Midbrain (tissue), 1 donor: ENCODE results near the gene GLI3.

Experiments
- DNase-seq: peaks from one replicate; lab custom pipeline; 2025; lab: John Stamatoyannopoulos, UW

Gene GLI3

DNA sequence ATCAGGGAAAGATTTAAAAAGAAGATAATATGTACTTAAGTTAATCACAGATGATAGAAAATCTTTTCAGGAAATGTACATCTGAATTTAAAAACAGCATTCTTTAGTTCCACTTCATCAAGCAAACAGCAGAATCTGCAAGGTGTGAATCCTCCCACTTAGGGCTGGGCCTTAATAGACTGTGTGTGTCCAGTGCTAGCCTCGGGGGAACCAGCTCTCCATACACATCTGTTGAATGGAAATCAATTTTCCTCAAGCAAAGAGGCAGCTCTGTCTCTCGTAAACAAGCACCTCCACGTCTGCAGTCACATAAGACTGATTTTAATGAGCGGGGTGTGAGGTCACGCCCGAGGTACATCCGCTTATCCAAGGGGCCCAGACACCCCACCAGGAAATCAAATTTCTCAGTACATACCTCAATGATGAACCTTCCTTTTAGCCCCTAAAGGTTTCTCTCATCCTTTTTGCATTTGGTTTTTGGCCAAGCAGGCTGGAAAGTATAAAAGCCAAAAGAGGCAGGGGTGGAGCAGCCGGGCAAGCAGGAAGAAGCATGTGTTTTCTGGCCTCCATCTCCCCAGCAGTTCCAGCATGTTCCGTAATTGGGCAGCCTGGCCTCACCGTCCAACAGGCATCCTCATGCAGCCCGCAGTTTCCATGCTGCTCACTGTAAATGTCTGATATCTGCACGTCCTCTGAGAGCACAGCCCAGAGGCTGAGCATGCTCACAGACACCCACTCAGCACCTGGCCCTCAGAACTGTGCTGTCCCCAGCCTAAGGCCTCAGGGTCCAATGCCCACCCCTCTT, 131.3 kb downstream of the GLI3 start:
- DNase-seq: no peak

GRCh38 chr7:42104694-42105093, 132.3 kb downstream of the GLI3 start:
- no peak for DNase-seq

- no peak for DNase-seq
These were observed 132.8 kb downstream of the GLI3 start for GRCh38 chr7:42104231-42104630.

- DNase-seq: no peak
These were observed 133.6 kb downstream of the GLI3 start for GRCh38 chr7:42103456-42103855.

DNA sequence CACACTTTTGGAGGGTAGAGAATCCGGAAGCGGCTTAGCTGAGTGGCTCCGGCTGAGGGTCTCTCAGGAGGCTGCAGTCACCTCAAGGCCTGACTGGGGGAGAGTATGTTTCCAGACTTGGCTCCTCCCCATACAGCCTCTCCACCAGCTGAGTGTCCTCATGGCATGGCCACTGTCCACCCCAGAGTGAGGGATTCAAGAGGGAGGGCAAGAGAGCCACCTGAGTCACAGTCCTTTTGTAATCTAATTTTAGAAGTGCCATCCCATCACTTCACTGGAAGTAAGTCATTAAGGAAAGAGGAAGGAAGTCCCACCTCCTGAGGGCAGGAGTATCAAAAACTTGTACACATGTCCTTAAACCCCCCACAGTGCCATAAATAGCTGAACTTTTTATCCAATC, 134.0 kb downstream of the GLI3 start:
- no peak for DNase-seq

DNA sequence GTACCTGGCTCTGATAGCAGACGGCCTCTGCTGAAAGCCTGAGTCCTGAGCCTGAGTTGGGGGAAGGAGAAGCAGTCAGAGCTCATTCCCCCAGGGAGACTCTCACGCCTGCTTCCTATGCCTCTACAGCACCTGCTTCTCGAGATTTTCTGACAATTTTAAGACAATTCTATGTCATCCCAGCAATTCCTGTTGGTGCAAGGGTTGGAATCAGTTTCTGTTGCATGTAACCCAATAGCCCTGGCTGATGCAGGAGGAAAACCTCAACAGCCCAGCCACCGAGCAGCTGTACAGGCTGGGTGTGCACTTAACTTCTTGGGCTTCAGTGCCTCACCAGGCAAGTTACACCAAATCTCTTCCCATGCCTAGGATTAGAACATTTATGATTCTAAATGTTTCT, 134.7 kb downstream of the GLI3 start:
- no peak for DNase-seq

DNA sequence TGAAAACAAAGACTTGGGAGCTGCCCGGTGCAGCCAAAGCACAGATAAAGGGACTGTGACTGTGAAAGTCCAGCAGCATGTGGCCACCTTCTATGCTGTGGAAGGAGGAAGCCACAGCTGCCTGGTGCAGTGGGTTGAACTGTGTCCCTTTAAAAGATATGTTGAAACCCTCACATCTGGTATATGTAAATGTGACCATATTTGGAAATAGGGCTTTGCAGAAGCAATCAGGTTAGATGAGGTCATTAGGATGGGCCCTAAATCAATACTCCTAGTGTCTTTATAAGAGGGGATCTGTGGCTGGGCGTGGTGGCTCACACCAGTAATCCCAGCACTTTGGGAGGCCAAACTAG, 136.9 kb downstream of the GLI3 start:
- DNase-seq: no peak

- DNase-seq: no peak
These were observed 137.4 kb downstream of the GLI3 start for GRCh38 chr7:42099470-42100155.

DNA sequence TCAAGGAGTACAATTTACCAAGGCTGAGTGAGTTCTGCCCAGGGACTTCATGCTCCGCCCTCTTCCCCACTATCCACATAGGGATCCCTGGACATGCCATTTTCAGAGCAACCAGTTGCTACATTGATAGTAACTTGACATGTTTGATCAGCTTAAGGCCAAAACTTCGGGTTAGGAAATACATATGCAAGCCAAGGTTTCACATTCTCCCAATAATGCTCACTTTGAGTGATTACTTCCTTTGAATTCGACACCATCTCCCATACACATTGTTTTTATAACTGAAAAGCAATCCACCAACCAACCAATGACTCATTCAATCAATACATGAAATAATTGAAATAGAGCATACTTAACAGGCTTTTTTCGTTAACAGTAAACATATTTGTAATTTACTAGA, 137.9 kb downstream of the GLI3 start:
- DNase-seq: no peak

GRCh38 chr7:42097752-42098151, 139.3 kb downstream of the GLI3 start:
- DNase-seq: no peak

- no peak for DNase-seq
These were observed 140.1 kb downstream of the GLI3 start for GRCh38 chr7:42096681-42097561.

- DNase-seq: no peak
These were observed 140.7 kb downstream of the GLI3 start for GRCh38 chr7:42096268-42096667.

- no peak for DNase-seq
These were observed 141.2 kb downstream of the GLI3 start for GRCh38 chr7:42095791-42096190.

- no peak for DNase-seq
These were observed 143.6 kb downstream of the GLI3 start for GRCh38 chr7:42093349-42093905.

DNA sequence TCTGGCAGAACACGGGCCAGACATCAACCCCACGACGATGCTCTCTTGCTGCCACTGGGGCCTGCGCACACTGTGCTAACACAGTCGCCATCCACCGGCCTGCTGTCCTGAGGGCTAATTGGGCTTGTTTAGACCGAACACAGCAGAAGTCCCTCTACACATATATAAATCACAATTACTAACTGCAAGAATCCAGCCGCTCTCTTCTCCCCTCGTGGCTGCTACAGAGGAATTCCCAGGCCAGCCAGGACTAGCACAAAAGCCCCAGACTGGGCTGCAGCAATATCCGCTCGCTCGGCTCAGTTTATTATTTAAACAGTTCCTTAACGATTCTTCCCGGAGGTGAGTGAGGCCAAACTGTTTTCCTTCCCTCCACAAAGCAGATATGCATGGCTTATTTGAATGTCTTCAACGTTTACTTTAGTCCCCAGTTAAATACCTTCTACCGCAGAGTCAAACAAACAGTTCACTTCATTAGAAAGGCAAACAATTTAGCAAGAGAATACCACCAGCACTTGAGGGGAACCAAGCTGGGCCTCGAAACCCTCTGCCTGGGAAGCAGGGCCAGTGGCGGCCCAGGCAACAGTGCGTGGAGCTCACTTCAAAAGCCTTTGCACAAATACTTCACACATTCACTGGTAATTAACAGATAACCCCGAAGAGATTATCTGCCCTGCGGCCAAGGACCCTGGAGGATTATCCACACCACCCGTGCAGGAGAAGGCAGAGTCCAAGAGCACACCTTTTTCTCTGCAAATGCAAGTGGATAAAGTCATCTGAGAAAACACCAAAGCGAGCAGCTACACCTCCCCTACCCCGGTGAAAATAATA, 145.3 kb downstream of the GLI3 start:
- no peak for DNase-seq

DNA sequence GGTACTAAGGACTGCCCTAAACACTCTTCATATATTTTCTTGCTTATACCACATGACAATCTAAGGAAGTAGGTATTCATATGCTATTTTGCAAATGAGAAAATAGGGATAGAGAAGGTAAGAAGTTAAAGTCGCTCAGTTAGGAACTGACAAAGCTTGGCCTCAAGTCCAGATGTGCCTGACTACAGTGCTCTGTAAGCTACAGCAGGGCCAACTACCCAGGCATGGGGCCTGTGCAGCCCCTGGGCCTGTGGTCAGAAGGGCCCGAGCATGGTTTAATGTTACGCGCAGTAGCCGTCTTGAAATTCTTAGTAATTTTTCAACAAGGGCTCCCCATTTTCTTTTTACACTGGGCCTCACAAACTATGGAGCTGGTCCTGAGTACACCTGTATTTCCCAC, 146.2 kb downstream of the GLI3 start:
- no peak for DNase-seq

- no peak for DNase-seq
These were observed 147.0 kb downstream of the GLI3 start for GRCh38 chr7:42090056-42090455.

DNA sequence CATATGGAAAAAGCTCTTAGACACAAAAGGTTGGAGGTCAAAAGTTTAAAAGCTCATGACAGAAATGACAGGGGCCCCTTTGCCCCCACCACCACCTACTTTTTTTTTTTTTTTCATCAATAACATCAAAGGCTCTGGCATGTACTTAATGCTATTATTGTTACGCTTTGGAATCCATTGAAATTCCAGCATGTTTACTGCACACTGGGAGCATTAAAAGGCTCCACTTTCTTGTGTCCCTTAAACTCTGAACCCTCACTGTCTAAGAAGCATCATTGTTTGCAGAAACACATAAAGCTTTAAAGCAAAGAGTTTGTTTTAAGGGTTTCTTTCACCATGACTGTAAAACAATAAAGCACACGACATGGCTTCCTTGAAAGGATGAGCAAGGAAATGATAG, 149.4 kb downstream of the GLI3 start:
- no peak for DNase-seq

- no peak for DNase-seq
These were observed 151.5 kb downstream of the GLI3 start for GRCh38 chr7:42085531-42085930.

- DNase-seq: no peak
These were observed 152.7 kb downstream of the GLI3 start for GRCh38 chr7:42084263-42084662.

DNA sequence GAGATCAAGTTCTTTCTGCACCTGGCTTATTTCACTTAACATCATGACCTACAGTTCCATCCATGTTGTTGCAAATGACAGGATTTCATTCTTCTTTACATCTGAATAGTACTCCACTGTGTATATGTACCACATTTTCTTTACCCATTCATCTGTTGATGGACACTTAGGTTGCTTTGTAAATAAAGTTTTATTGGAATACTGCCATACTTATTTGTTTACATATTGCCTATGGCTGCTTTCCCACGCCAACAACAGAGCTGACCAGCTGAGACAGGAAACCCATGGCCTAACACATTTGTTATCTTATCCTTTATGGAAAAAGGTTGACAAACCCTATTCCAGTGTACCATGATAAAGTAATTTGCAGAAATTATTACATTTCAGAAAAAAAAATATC, 153.7 kb downstream of the GLI3 start:
- DNase-seq: no peak

DNA sequence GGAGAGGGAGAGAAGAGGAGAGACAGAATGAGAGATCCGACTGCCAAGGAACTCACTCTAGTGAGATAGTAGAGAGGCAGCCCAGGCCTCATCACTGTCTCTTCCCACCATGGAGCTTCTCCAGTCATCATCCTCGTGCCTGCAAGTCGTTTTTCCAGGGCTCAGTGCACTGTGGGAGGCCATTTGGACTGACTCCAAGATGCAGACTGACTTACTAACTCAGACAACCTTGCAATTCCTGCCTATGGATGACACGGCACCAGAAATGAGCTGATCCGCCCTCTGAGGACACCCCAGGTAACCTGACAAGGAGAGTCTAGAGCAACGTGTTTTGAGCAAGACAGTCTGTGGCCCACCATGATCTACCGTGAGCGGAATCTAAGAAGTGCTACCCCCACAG, 154.9 kb downstream of the GLI3 start:
- no peak for DNase-seq
